PC-3 (cell line): ENCODE results near the gene GPR21.

Experiments
- CTCF ChIP-seq: fragments of 300-600 bp; sonication (generic); conservative IDR thresholded peaks from 2 replicates; pipeline ENCODE4 v1.5.1; 2017; ENCODE audit warnings: antibody characterized with exemption, low read depth, mild to moderate bottlenecking, low read length
- EZH2 ChIP-seq: fragments of 300-600 bp; sonication (generic); IDR thresholded peaks from one replicate; pipeline ENCODE4 v1.6.1; 2017; ENCODE audit warnings: antibody characterized with exemption, mild to moderate bottlenecking, low read length; ENCODE audit not compliant: unreplicated experiment
- EZH2phosphoT487 ChIP-seq: fragments of 300-600 bp; sonication (generic); IDR thresholded peaks from 2 replicates; pipeline ENCODE4 v1.6.1; 2018; ENCODE audit warnings: mild to moderate bottlenecking, antibody characterized with exemption, low read length, borderline replicate concordance

- TF ChIP-seq CTCF (no peak), EZH2 (no peak), EZH2phosphoT487 (no peak)
Measured at GRCh38 chr9:123044586-123044985, 11.1 kb downstream of the GPR21 start.
